ENCODE results near the gene ANKS4B.

The ANKS4B gene

GRCh38 chr16:21211486-21211885 lies 22.0 kb upstream of the ANKS4B start, which contains the start of gene ZP2:
Gene ZP2, minus strand, starts transcription at chr16:21211574. Its CDS starts 27 bp downstream, at chr16:21211547.
- TF ChIP-seq PAX5 (IDR thresholded peaks at IDR 0.05; ENCODE audit: insufficient read depth, low read length, severe bottlenecking), result no peak
- no peak for TF ChIP-seq SPI1 (IDR thresholded peaks at IDR 0.05; ENCODE audit: low read depth, low read length)
- DNase-seq (ENCODE audit: insufficient read length, low spot score) (no peak), FAIRE-seq (no peak)

- DNase-seq (ENCODE audit: insufficient read length, low spot score), result no peak
- no peak for FAIRE-seq
- TF ChIP-seq POU2F2 (IDR thresholded peaks at IDR 0.05; ENCODE audit: low read depth, low read length) (no peak), SPI1 (IDR thresholded peaks at IDR 0.05; ENCODE audit: low read depth, low read length) (no peak), TAF1 (IDR thresholded peaks at IDR 0.05; ENCODE audit: low read depth, low read length) (no peak), PAX5 (IDR thresholded peaks at IDR 0.05; ENCODE audit: insufficient read depth, low read length, severe bottlenecking) (no peak), POLR2AphosphoS5 (IDR thresholded peaks at IDR 0.05; ENCODE audit: low read depth, low read length) (no peak), POLR2A (IDR thresholded peaks at IDR 0.05; ENCODE audit: low read depth, low read length) (no peak)
Observed at GRCh38 chr16:21214086-21214485, 19.4 kb upstream of the ANKS4B start.

- FAIRE-seq (no peak), DNase-seq (ENCODE audit: insufficient read length, low spot score) (no peak)
- TF ChIP-seq POLR2A (IDR thresholded peaks at IDR 0.05; ENCODE audit: low read depth, low read length) (no peak), POLR2AphosphoS5 (IDR thresholded peaks at IDR 0.05; ENCODE audit: low read depth, low read length) (no peak), PAX5 (IDR thresholded peaks at IDR 0.05; ENCODE audit: insufficient read depth, low read length, severe bottlenecking) (no peak), TAF1 (IDR thresholded peaks at IDR 0.05; ENCODE audit: low read depth, low read length) (no peak), POU2F2 (IDR thresholded peaks at IDR 0.05; ENCODE audit: low read depth, low read length) (no peak), SPI1 (IDR thresholded peaks at IDR 0.05; ENCODE audit: low read depth, low read length) (no peak)
Observed at GRCh38 chr16:21217121-21217520, 16.4 kb upstream of the ANKS4B start.

GRCh38 chr16:21218153-21218552 lies 15.3 kb upstream of the ANKS4B start:
- no peak for FAIRE-seq
- DNase-seq (ENCODE audit: insufficient read length, low spot score), result no peak
- TF ChIP-seq TAF1 (IDR thresholded peaks at IDR 0.05; ENCODE audit: low read depth, low read length) (no peak), SPI1 (IDR thresholded peaks at IDR 0.05; ENCODE audit: low read depth, low read length) (no peak), PAX5 (IDR thresholded peaks at IDR 0.05; ENCODE audit: insufficient read depth, low read length, severe bottlenecking) (no peak), POLR2AphosphoS5 (IDR thresholded peaks at IDR 0.05; ENCODE audit: low read depth, low read length) (no peak), POU2F2 (IDR thresholded peaks at IDR 0.05; ENCODE audit: low read depth, low read length) (no peak), POLR2A (IDR thresholded peaks at IDR 0.05; ENCODE audit: low read depth, low read length) (no peak)

GRCh38 chr16:21219551-21219950 lies 13.9 kb upstream of the ANKS4B start:
- TF ChIP-seq TAF1 (IDR thresholded peaks at IDR 0.05; ENCODE audit: low read depth, low read length) (no peak), POLR2A (IDR thresholded peaks at IDR 0.05; ENCODE audit: low read depth, low read length) (no peak), PAX5 (IDR thresholded peaks at IDR 0.05; ENCODE audit: insufficient read depth, low read length, severe bottlenecking) (no peak), SPI1 (IDR thresholded peaks at IDR 0.05; ENCODE audit: low read depth, low read length) (no peak), POLR2AphosphoS5 (IDR thresholded peaks at IDR 0.05; ENCODE audit: low read depth, low read length) (no peak), POU2F2 (IDR thresholded peaks at IDR 0.05; ENCODE audit: low read depth, low read length) (no peak)
- DNase-seq (ENCODE audit: insufficient read length, low spot score) (no peak), FAIRE-seq (no peak)

GRCh38 chr16:21222495-21223337 lies 10.8 kb upstream of the ANKS4B start:
- FAIRE-seq (no peak), DNase-seq (ENCODE audit: insufficient read length, low spot score) (no peak)
- TF ChIP-seq POLR2A (IDR thresholded peaks at IDR 0.05; ENCODE audit: low read depth, low read length), result no peak
- TF ChIP-seq PAX5 (IDR thresholded peaks at IDR 0.05; ENCODE audit: insufficient read depth, low read length, severe bottlenecking), result no peak
- no peak for TF ChIP-seq POU2F2 (IDR thresholded peaks at IDR 0.05; ENCODE audit: low read depth, low read length)
- no peak for TF ChIP-seq POLR2AphosphoS5 (IDR thresholded peaks at IDR 0.05; ENCODE audit: low read depth, low read length)
- no peak for TF ChIP-seq TAF1 (IDR thresholded peaks at IDR 0.05; ENCODE audit: low read depth, low read length)
- TF ChIP-seq SPI1 (IDR thresholded peaks at IDR 0.05; ENCODE audit: low read depth, low read length), result no peak

- DNase-seq (ENCODE audit: insufficient read length, low spot score) (no peak), FAIRE-seq (no peak)
Observed at GRCh38 chr16:21223787-21224186, 9.7 kb upstream of the ANKS4B start.

GRCh38 chr16:21224800-21225199 lies 8.7 kb upstream of the ANKS4B start:
- FAIRE-seq, result no peak
- DNase-seq (ENCODE audit: insufficient read length, low spot score), result no peak
- no peak for TF ChIP-seq POLR2AphosphoS5 (IDR thresholded peaks at IDR 0.05; ENCODE audit: low read depth, low read length)
- no peak for TF ChIP-seq SPI1 (IDR thresholded peaks at IDR 0.05; ENCODE audit: low read depth, low read length)
- TF ChIP-seq POU2F2 (IDR thresholded peaks at IDR 0.05; ENCODE audit: low read depth, low read length), result no peak
- TF ChIP-seq POLR2A (IDR thresholded peaks at IDR 0.05; ENCODE audit: low read depth, low read length), result no peak
- TF ChIP-seq TAF1 (IDR thresholded peaks at IDR 0.05; ENCODE audit: low read depth, low read length), result no peak
- TF ChIP-seq PAX5 (IDR thresholded peaks at IDR 0.05; ENCODE audit: insufficient read depth, low read length, severe bottlenecking), result no peak

More at GRCh38 chr16:21223787-21224186, 9.7 kb upstream of the ANKS4B start:
- TF ChIP-seq POLR2A (IDR thresholded peaks at IDR 0.05; ENCODE audit: low read depth, low read length) (no peak), POU2F2 (IDR thresholded peaks at IDR 0.05; ENCODE audit: low read depth, low read length) (no peak), TAF1 (IDR thresholded peaks at IDR 0.05; ENCODE audit: low read depth, low read length) (no peak), PAX5 (IDR thresholded peaks at IDR 0.05; ENCODE audit: insufficient read depth, low read length, severe bottlenecking) (no peak), POLR2AphosphoS5 (IDR thresholded peaks at IDR 0.05; ENCODE audit: low read depth, low read length) (no peak), SPI1 (IDR thresholded peaks at IDR 0.05; ENCODE audit: low read depth, low read length) (no peak)

GRCh38 chr16:21226749-21227148 lies 6.8 kb upstream of the ANKS4B start:
- no peak for TF ChIP-seq POU2F2 (IDR thresholded peaks at IDR 0.05; ENCODE audit: low read depth, low read length)
- TF ChIP-seq PAX5 (IDR thresholded peaks at IDR 0.05; ENCODE audit: insufficient read depth, low read length, severe bottlenecking), result no peak
- no peak for TF ChIP-seq POLR2AphosphoS5 (IDR thresholded peaks at IDR 0.05; ENCODE audit: low read depth, low read length)
- no peak for TF ChIP-seq POLR2A (IDR thresholded peaks at IDR 0.05; ENCODE audit: low read depth, low read length)
- no peak for TF ChIP-seq SPI1 (IDR thresholded peaks at IDR 0.05; ENCODE audit: low read depth, low read length)
- TF ChIP-seq TAF1 (IDR thresholded peaks at IDR 0.05; ENCODE audit: low read depth, low read length), result no peak
- DNase-seq (ENCODE audit: insufficient read length, low spot score) (no peak), FAIRE-seq (no peak)

All from GM12891 (cell line).